Fibroblast of lung (primary cell): ENCODE measurements around the gene TMEM178B.

ENCODE experiments used
- EZH2 ChIP-seq: IDR thresholded peaks from 2 replicates; pipeline ENCODE4 v1.5.1; 2012; ENCODE audit warnings: low read length, control low read depth, mild to moderate bottlenecking; ENCODE audit errors: missing control alignments
- TF ChIP-seq, protein P1 (sequence below), 2 donors: IDR thresholded peaks in 1 of 2; conservative IDR thresholded peaks in 1 of 2; 1 replicate in 1 of 2; 2 replicates in 1 of 2; pipeline ENCODE4 v1.5.1; 2011 to 2012; ENCODE audit warnings: low read length in 2 of 2, control low read depth in 1 of 2, inconsistent platforms in 1 of 2, low read depth in 1 of 2, mild to moderate bottlenecking in 1 of 2

DNA sequence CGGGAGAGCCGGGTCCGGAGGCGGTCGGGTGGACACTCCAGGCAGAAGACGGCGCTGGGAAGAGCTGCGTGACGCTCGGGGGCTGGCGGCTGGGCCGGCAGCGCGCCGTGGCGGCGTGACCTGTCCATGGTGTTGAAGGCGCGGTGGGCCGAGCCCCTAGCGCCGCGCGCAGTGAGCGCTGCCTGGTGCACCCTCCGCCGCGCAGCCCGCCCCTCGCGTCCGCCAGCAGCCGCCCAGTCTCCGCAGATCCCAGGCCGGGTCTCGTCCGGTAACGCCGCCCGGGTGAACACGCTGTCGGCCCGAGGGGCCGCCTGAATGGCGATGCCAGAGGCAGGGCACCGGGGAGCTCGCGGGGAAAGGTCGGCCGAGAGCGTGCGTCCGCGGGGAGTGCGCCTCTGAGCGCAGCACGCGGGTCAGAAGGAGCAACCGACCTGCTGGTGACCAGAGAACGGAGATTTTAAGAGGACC, 657 bp upstream of the TMEM178B start:
- TF ChIP-seq EZH2 = peak; percentile 71
- TF ChIP-seq, protein P1, sequence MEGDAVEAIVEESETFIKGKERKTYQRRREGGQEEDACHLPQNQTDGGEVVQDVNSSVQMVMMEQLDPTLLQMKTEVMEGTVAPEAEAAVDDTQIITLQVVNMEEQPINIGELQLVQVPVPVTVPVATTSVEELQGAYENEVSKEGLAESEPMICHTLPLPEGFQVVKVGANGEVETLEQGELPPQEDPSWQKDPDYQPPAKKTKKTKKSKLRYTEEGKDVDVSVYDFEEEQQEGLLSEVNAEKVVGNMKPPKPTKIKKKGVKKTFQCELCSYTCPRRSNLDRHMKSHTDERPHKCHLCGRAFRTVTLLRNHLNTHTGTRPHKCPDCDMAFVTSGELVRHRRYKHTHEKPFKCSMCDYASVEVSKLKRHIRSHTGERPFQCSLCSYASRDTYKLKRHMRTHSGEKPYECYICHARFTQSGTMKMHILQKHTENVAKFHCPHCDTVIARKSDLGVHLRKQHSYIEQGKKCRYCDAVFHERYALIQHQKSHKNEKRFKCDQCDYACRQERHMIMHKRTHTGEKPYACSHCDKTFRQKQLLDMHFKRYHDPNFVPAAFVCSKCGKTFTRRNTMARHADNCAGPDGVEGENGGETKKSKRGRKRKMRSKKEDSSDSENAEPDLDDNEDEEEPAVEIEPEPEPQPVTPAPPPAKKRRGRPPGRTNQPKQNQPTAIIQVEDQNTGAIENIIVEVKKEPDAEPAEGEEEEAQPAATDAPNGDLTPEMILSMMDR (conservative IDR thresholded peaks at IDR 0.05 in 1 of 2, IDR thresholded peaks at IDR 0.05 in 1 of 2; ENCODE audit: low read depth in 1 of 2, low read length in 2 of 2) = no peak
